OCI-LY3 (cell line): ENCODE results near the gene GRIK1.

Source experiments
- H2AFZ ChIP-seq: fragments of 200-600, 300-600 bp; shearing (Covaris generic); 2 replicates; pipeline ENCODE4 v1.6.0; 2014; ENCODE audit warnings: antibody characterized with exemption, low read depth, low read length
- H3K27ac ChIP-seq: fragments of 200-600, 300-600 bp; sonication (generic); 2 replicates; pipeline ENCODE4 v1.5.1; 2014; ENCODE audit warnings: mild to moderate bottlenecking, low read length, moderate library complexity, mixed read lengths
- H3K27me3 ChIP-seq: fragments of 200-600, 300-600 bp; sonication (generic); 2 replicates; pipeline ENCODE4 v1.6.1; 2014; ENCODE audit warnings: low read depth, low read length, mixed read lengths
- H3K36me3 ChIP-seq: fragments of 200-600, 300-600 bp; sonication (generic); replicated peaks from 2 replicates; pipeline ENCODE3; 2014; ENCODE audit warnings: low read depth, low read length, mixed read lengths
- H3K4me1 ChIP-seq: fragments of 300-600, 200-600 bp; sonication (generic); 2 replicates; pipeline ENCODE4 v1.6.1; 2014; ENCODE audit warnings: low read length, mixed read lengths
- H3K4me2 ChIP-seq: fragments of 200-600, 300-600 bp; sonication (generic); 2 replicates; pipeline ENCODE4 v1.6.1; 2014; ENCODE audit warnings: low read length, mixed read lengths
- H3K4me3 ChIP-seq: fragments of 300-600, 200-600 bp; sonication (generic); 2 replicates; pipeline ENCODE4 v1.5.1; 2014; ENCODE audit warnings: antibody characterized with exemption, mild to moderate bottlenecking, low read length, moderate library complexity
- H3K79me2 ChIP-seq: fragments of 300-600, 200-600 bp; shearing (Covaris generic); 2 replicates; pipeline ENCODE4 v1.6.1; 2014; ENCODE audit warnings: mild to moderate bottlenecking, low read length, mixed read lengths
- H3K9ac ChIP-seq: fragments of 300-600, 200-600 bp; shearing (Covaris generic); 2 replicates; pipeline ENCODE4 v1.6.0; 2014; ENCODE audit warnings: mild to moderate bottlenecking, low read length, moderate library complexity
- H3K9me3 ChIP-seq: fragments of 200-600, 300-600 bp; shearing (Covaris generic); 2 replicates; pipeline ENCODE4 v1.6.1; 2014; ENCODE audit warnings: low read length, mixed read lengths; ENCODE audit not compliant: insufficient read depth
- H4K20me1 ChIP-seq: fragments of 200-600, 300-600 bp; sonication (generic); 2 replicates; pipeline ENCODE4 v1.6.1; 2016; ENCODE audit warnings: low read length, mixed read lengths; ENCODE audit not compliant: insufficient read depth
- CTCF ChIP-seq: fragments of 200-600, 300-600 bp; sonication (generic); IDR thresholded peaks from 2 replicates; pipeline ENCODE4 v1.5.1; 2014; ENCODE audit warnings: antibody characterized with exemption, low read length, low read depth
- EZH2phosphoT487 ChIP-seq: fragments of 200-600 bp; shearing (Covaris generic); IDR thresholded peaks from 2 replicates; pipeline ENCODE4 v1.6.1; 2018; ENCODE audit warnings: antibody characterized with exemption, mixed run types, low read depth

The GRIK1 gene

GRCh38 chr21:29825936-29826335 lies 113.9 kb downstream of the GRIK1 start:
- Histone ChIP-seq H3K27me3 (no peaks in the 10 kb centered on the region), H3K79me2 (no peaks in the 10 kb centered on the region)

GRCh38 chr21:29825345-29825744 lies 114.5 kb downstream of the GRIK1 start:
- Histone ChIP-seq H3K4me2 (no peak overlapping the region), H3K27me3 (no peaks in the 10 kb centered on the region), H3K9ac (no peak overlapping the region), H3K4me1 (no peaks in the 10 kb centered on the region), H3K79me2 (no peaks in the 10 kb centered on the region), H3K36me3 (no peaks in the 10 kb centered on the region), H2AFZ (no peak overlapping the region), H3K4me3 (no peak overlapping the region), H4K20me1 (no peaks in the 10 kb centered on the region), H3K27ac (no peak overlapping the region), H3K9me3 (no peaks in the 10 kb centered on the region)
- TF ChIP-seq EZH2phosphoT487: no peak
- no peak for TF ChIP-seq CTCF

More at GRCh38 chr21:29825936-29826335, 113.9 kb downstream of the GRIK1 start:
- Histone ChIP-seq H3K27ac (no peak overlapping the region), H3K4me2 (no peak overlapping the region), H3K9me3 (no peaks in the 10 kb centered on the region), H2AFZ (no peak overlapping the region), H3K4me3 (no peak overlapping the region), H3K36me3 (no peaks in the 10 kb centered on the region), H3K9ac (no peak overlapping the region), H4K20me1 (no peaks in the 10 kb centered on the region), H3K4me1 (no peaks in the 10 kb centered on the region)
- TF ChIP-seq EZH2phosphoT487: no peak
- no peak for TF ChIP-seq CTCF

- H3K4me1 ChIP-seq: no peaks in the 10 kb centered on the region
- no peak overlapping the region for H3K4me2 ChIP-seq
- no peaks in the 10 kb centered on the region for H3K79me2 ChIP-seq
- H3K27ac ChIP-seq: no peak overlapping the region
- H3K4me3 ChIP-seq: no peak overlapping the region
- no peaks in the 10 kb centered on the region for H3K9me3 ChIP-seq
- H4K20me1 ChIP-seq: no peaks in the 10 kb centered on the region
- no peaks in the 10 kb centered on the region for H3K36me3 ChIP-seq
- H2AFZ ChIP-seq: no peak overlapping the region
- no peaks in the 10 kb centered on the region for H3K27me3 ChIP-seq
- TF ChIP-seq CTCF: no peak
- no peak for TF ChIP-seq EZH2phosphoT487
- H3K9ac ChIP-seq: no peak overlapping the region
Measured at GRCh38 chr21:29822064-29822463, 117.7 kb downstream of the GRIK1 start.

DNA sequence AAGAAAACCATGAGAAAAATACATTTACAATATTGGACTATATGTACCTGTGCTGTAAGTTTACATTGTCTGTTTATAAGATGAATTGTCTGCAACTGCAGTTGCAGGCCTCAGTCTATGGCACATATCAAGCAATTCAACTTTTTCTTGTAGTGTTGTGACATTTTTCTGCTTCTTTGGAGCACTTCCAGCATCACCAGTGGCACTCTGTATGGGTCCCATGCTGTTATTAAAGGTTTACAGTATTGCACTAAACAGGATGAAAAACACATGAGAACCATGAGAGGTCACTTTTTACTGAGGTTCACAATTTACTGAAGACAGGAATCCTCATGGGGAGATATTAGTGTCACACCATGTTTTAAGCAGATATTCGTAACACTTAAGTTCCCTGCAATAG lies 118.6 kb downstream of the GRIK1 start:
- H3K36me3 ChIP-seq: no peaks in the 10 kb centered on the region
- TF ChIP-seq EZH2phosphoT487 (no peak), CTCF (no peak)

More for the DNA sequence above, 118.6 kb downstream of the GRIK1 start:
- no peak overlapping the region for H3K27ac ChIP-seq
- no peak overlapping the region for H3K9ac ChIP-seq
- no peaks in the 10 kb centered on the region for H4K20me1 ChIP-seq
- H3K4me3 ChIP-seq: no peak overlapping the region
- H3K79me2 ChIP-seq: no peaks in the 10 kb centered on the region
- H3K4me1 ChIP-seq: no peaks in the 10 kb centered on the region
- H3K9me3 ChIP-seq: no peaks in the 10 kb centered on the region
- H3K4me2 ChIP-seq: no peak overlapping the region
- no peaks in the 10 kb centered on the region for H3K27me3 ChIP-seq
- no peak overlapping the region for H2AFZ ChIP-seq
